Stimulated activated CD8-positive, alpha-beta memory T cell treated with anti-CD3 and anti-CD28 coated beads, Interleukin-2, amount 100 ng/mL, for 48 hours (primary cell): ENCODE results near the gene HLA-DOA.

Experiments used
- DNase-seq, 2 donors: peaks; one replicate each; pipeline ENCODE4 v3.0.0-alpha.2; 2020; ENCODE audit warnings: low read depth in 2 of 2

Gene HLA-DOA

GRCh38 chr6:33008944-33009861 is at the start of gene HLA-DOA:
Gene HLA-DOA, minus strand, starts transcription at chr6:33009591.
- DNase-seq: peak in 1 of 2 donors; percentile 39

- DNase-seq: no peak
These were observed 48.1 kb upstream of the HLA-DOA start for GRCh38 chr6:33057222-33058150.

GRCh38 chr6:33053230-33053629 is 43.8 kb upstream of the HLA-DOA start:
- DNase-seq: no peak

DNA sequence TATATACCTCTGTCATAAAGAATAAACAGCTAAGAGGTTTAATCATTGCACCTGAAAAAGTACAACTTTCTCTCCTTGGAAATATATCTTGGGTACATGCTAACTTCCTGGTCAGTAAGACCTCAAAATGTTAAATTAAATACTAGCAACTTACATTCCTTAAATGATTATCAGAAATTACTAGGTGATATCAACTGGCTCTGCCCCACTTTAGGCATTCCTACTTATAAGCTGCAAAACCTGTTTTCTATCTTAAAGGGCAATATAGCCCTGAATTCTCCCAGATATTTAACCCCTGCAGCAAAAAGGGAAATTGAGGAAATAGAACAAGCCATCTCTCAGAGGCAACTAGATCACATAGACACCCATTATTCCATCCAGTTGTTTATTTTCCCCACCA is 43.2 kb upstream of the HLA-DOA start:
- no peak for DNase-seq

DNA sequence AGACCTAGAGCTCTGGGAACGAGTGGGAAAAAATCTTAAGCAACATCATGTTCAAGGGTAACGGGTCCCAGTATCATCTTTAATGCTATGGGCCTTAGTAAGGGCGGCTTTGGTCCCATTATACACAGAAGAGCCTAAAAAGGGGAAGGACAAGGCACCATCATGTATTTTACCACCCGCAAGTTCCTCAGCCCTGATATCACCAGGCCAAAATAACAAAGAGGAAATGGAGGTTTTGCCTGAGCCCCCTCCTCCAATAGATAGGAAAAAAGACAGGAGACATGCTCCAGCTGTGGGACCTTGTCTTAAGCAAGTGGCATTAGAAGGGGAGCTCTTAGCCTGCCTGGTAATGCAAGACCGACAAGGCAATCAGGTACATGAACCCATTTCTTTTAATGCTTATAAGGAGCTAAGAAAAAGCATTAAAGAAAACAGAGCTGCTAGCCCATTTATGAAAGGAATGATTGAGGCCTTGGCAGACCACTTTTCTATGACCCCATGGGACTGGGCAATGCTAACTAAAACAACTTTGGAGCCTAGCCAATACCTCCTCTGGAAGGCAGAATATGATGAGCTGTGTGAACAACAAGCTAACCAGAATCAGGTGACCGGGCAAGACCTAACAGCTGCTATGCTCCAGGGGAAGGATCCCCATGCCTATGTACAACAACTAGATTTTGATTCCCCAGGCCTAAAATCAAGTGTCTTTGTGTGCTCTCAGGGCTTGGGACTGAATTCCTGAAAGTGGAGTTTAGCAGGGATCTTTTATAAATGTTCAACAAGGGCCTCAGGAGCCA is 40.8 kb upstream of the HLA-DOA start:
- DNase-seq: no peak

- no peak for DNase-seq
These were observed 40.1 kb upstream of the HLA-DOA start for GRCh38 chr6:33049323-33050013.

DNA sequence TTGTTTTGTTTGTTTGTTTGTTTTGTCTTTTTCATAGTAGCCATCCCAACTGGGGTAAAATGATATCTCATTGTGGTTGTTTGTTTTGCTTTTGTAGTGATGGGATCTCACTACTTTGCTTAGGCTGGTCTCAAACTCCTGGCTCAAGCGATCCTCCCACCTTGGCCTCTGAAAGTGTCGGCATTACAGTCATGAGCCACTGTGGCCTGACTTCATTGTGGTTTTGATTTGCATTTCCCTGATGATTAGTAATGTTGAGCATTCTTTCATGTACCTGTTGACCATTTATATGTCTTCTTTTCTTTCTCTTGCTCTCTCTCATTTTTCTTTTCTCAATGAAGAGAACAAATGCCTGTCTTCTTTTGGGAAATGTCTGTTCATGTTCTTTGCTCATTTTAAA is 30.8 kb upstream of the HLA-DOA start:
- no peak for DNase-seq

DNA sequence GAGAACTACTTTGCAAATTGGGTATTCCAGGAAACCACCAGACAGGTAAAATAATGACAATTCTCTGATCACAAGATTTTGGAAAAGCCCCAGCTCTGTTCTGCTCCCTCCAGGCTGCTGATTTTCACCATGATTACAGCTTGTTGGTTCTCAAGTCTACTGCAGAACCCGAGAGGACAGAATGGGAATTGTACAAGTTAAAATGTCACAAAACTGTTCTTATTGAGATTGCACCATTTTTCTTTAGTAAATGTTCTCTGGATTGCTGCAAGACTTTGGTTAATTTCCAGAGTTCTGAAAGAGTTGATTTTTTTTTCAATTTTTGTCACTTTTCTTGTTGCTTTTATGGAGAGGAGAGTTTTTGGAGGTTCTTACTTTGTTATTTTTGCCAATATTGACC is 27.1 kb upstream of the HLA-DOA start:
- DNase-seq: no peak

DNA sequence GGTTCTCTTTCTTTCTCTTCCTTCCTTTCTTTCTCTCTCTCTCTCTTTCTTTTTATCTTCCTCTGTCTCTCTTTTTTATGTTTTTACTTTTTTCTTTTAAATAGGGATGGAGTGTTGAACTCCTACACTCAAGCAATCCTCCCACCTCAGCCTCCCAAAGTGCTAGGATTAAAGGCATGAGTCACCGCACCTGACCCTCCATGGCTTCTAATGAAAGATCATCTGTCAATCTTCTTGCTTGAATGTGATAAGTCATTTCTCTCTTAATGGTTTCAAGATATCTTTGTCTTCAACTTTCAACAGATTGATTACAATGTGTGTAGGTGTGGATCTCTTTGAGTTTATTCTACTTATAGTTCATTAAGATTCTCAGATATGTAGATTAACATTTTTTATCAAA is 25.2 kb upstream of the HLA-DOA start:
- no peak for DNase-seq

GRCh38 chr6:33030245-33030644 is 20.9 kb upstream of the HLA-DOA start:
- no peak for DNase-seq

DNA sequence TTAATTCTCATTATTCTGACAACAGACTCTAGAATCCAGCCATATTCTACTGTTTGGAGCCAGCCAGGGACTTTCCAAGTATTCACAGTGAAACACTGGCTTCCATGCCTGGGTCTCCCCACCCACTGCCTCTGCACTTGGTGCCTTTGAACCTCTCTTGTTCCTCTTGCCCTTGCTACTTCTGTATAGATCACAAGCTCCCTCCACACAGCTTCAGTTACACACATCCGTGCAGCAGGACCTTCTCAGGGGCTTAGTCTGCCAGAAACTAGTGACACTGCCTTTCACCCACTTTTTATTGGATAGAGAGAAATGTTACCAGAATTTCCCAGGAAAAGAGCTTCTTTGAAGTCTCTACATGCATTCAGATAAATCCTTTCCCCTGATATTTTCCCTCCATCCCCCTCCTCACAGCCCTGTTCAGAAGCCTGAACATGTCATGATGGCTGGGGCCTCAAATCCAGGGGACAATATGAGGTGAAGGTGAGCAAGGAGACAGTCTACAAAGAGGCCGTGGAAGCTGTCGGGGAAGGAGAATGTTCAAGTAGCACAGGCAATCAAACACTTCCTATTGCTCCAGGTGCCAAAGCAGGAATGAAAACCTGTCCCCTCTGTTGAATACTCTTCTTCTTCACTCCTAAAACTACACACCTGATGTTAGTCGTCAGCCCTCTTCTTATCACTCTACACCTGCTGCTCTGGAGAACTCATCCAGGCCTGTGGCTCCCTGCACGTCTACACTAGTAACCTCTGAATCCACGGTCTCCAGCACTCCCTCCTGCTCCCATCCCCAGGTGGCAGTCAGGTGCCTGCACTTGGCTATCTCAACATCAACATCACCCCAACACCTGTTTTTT is 20.2 kb upstream of the HLA-DOA start:
- no peak for DNase-seq

GRCh38 chr6:33028220-33028849 is 18.9 kb upstream of the HLA-DOA start:
- DNase-seq: no peak

GRCh38 chr6:33024521-33024920 is 15.1 kb upstream of the HLA-DOA start:
- no peak for DNase-seq

- no peak for DNase-seq
These were observed 14.1 kb upstream of the HLA-DOA start for GRCh38 chr6:33023536-33023935.

GRCh38 chr6:33021917-33022316 is 12.5 kb upstream of the HLA-DOA start:
- DNase-seq: no peak

DNA sequence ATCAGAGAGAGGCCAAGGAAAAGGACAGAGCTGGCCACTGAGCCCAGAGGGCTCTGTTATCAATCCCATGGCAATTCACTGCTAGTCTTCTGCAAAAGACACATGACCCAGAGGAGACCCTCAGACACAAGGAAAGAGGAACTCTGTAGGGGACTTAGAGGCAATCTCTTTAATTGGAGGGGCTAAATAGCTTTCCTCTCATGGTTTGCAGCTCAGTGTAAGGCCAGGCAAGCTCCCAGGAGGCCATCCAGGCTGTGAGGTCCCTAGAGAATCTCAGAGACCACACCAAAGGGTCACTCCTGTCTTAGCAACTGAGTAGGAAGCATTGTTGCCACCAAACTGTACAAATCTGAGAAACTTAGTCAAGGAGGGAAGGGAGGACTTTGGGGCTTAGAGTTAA is 10.0 kb upstream of the HLA-DOA start:
- no peak for DNase-seq

GRCh38 chr6:33018904-33019303 is 9.5 kb upstream of the HLA-DOA start:
- no peak for DNase-seq

DNA sequence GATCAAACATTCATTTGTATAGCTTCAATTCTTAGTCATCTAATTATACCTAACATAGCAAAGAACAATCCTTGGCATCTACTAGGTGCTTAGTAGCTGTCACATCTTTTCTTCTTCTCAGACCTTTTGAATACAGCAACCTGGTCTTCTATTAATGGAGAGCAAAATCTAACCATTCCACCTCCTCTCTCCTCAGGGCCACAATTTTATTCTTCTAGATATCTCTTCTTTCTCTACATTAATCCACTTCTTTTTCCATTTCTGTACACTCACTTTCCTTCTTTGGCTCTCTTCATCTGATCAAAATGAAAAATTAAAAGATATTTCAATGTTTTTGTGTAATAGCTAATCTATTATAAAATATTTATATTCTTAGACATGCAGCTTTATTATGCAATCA is 9.0 kb upstream of the HLA-DOA start:
- no peak for DNase-seq

DNA sequence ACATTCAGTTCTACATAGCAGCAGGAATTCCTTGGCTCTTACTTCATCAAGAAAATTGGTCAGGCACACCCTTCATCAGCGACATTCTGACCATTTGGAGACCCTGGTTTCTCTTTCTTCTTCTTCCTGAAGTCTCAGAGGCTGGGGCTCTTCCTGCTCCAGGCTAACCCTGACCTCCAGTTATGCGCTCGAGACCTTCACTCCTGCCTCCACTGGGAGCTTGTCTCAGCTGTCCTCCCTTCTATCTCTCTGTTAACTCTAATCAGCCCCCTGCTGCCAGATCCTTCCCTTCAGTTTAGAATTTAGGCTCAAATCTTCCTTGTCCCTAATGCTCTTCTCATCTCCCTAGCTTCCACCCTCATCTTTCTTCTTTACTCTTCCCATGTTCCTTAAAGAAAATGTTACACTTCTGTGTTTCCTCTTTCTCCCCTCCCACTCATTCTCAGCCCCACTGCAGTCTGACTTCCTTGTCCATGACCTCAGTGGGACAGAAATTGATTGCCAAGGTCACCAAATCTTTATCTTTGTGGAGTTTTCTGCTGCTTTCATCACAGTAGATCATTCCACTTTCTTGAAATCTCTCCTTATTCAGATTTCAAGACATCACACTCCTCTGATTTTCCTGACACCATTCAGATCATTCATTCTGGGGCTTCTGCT is 8.4 kb upstream of the HLA-DOA start:
- DNase-seq: no peak
